ENCODE measurements around the gene DPF3.

DNA sequence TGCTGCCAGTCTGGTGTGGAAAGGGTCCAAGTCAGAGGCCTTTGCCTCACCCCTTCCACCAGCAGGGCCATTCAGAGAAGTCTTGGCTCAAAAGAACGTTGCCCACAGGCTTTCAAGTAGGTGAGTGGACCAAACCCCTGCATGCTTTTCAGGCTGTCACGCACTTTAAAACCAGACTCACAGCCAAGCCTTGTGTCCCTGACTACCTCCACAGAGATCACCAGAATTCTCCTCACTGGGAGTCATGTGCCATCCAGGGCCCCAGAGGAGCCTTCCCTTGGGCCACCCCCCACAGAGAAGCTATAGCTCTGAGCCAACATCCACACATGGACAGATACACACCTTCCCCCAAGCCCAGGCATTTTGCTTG lies 283.1 kb downstream of the DPF3 start:
- TF ChIP-seq, protein P1, sequence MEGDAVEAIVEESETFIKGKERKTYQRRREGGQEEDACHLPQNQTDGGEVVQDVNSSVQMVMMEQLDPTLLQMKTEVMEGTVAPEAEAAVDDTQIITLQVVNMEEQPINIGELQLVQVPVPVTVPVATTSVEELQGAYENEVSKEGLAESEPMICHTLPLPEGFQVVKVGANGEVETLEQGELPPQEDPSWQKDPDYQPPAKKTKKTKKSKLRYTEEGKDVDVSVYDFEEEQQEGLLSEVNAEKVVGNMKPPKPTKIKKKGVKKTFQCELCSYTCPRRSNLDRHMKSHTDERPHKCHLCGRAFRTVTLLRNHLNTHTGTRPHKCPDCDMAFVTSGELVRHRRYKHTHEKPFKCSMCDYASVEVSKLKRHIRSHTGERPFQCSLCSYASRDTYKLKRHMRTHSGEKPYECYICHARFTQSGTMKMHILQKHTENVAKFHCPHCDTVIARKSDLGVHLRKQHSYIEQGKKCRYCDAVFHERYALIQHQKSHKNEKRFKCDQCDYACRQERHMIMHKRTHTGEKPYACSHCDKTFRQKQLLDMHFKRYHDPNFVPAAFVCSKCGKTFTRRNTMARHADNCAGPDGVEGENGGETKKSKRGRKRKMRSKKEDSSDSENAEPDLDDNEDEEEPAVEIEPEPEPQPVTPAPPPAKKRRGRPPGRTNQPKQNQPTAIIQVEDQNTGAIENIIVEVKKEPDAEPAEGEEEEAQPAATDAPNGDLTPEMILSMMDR (IDR thresholded peaks at IDR 0.05) = no peak
- no peak for TF ChIP-seq EZH2 (IDR thresholded peaks at IDR 0.05; ENCODE audit: borderline replicate concordance, insufficient read depth, low read depth, low read length, poor library complexity, severe bottlenecking)

Measured in B cell (primary cell).